Tibial nerve (tissue), 4 donors: ENCODE data around the gene TCIRG1. TPM values are rescaled to one million over a fixed set of nuclear protein-coding genes. Genes with fewer than 3 reads are reported as not detected.

Experiments
- DNase-seq, 2 donors: peaks; one replicate each; pipeline ENCODE4 v3.0.0-alpha.2; 2019; ENCODE audit warnings: low spot score in 2 of 2
- H3K27ac ChIP-seq, 4 donors: fragments of 200-600 bp; sonication (generic) in 3 of 4; one replicate each; pipeline ENCODE4 v1.5.1; 2017 to 2019; ENCODE audit warnings: mild to moderate bottlenecking in 1 of 4
- H3K27me3 ChIP-seq, 2 donors: fragments of 200-600 bp; sonication (generic) in 1 of 2; one replicate each; pipeline versions ENCODE4 v1.5.1 to v1.6.0; 2017 to 2019
- H3K36me3 ChIP-seq, 3 donors: fragments of 200-600 bp; sonication (generic); one replicate each; pipeline ENCODE4 v1.5.1; 2018 to 2019
- H3K4me1 ChIP-seq, 4 donors: fragments of 200-600 bp; sonication (generic) in 3 of 4; one replicate each; pipeline ENCODE4 v1.5.1; 2017 to 2019
- H3K4me3 ChIP-seq, 4 donors: fragments of 200-600 bp; sonication (generic) in 3 of 4; one replicate each; pipeline ENCODE4 v1.5.1; 2017 to 2019; ENCODE audit warnings: mild to moderate bottlenecking in 1 of 4, moderate library complexity in 1 of 4
- H3K9me3 ChIP-seq, 4 donors: fragments of 200-600 bp; sonication (generic) in 3 of 4; one replicate each; pipeline ENCODE4 v1.5.1; 2017 to 2019
- CTCF ChIP-seq, 5 experiments: fragments of 200-600 bp in 3 of 5; fragments of 450-650 bp in 2 of 5; sonication (generic) in 3 of 5; IDR thresholded peaks; one replicate each; pipeline ENCODE4 v1.5.1; 2016 to 2019; ENCODE audit warnings: antibody characterized with exemption in 5 of 5, mild to moderate bottlenecking in 3 of 5, moderate library complexity in 2 of 5
- EP300 ChIP-seq, 2 donors: sonication (generic); formaldehyde crosslinking; IDR thresholded peaks; one replicate each; pipeline ENCODE4 v1.6.1; 2017; ENCODE audit warnings: antibody characterized with exemption in 2 of 2, mild to moderate bottlenecking in 1 of 2
- POLR2A ChIP-seq, 2 donors: fragments of 450-650 bp; IDR thresholded peaks; one replicate each; pipeline ENCODE4 v1.6.1; 2017; ENCODE audit warnings: antibody characterized with exemption in 2 of 2, mild to moderate bottlenecking in 2 of 2, moderate library complexity in 2 of 2
- WGBS, 2 donors: methylation state at CpG; one replicate each; pipeline ENCODE4 v1.1.5; 2018; 5-methylcytosine and 5-hydroxymethylcytosine counted together
- total RNA-seq, 4 donors: library from RNA; depleted of rRNA; stranded (reverse); fragments of >200 nt; gene quantifications; one replicate each; pipeline ENCODE4 v1.1.0, GENCODE V29; 2016

TCIRG1 gene
- total RNA-seq, 4 donors from 2014 or later = 142 to 439 (median 183) TPM

GRCh38 chr11:68040957-68041591 lies 2.2 kb downstream of the TCIRG1 start:
- 66 to 80% methylated on average over 10 to 23 of the region's 23 CpGs for WGBS, 2 donors
- H3K36me3 ChIP-seq = peaks cover 0 to 54% (median 2%) of the 10 kb centered on the region in 3 donors
- TF ChIP-seq POLR2A (IDR thresholded peaks at IDR 0.05) = no peak
- no peak for TF ChIP-seq EP300 (IDR thresholded peaks at IDR 0.05)
- no peak for TF ChIP-seq CTCF (IDR thresholded peaks at IDR 0.05)
- peaks cover 0 to 74% (median 40%) of the 10 kb centered on the region in 4 donors for H3K4me1 ChIP-seq
- no peaks in the 10 kb centered on the region for H3K9me3 ChIP-seq
- H3K27me3 ChIP-seq = no peaks in the 10 kb centered on the region
- peak overlapping the region; percentile 57 to 95 (median 74) for H3K4me3 ChIP-seq
- H3K27ac ChIP-seq = peak overlapping the region; percentile 71 to 94 (median 94)
- DNase-seq = no peak

- H3K27ac ChIP-seq = peak overlapping the region in 3 of 4 donors; percentile 94
- no peaks in the 10 kb centered on the region for H3K27me3 ChIP-seq
- H3K9me3 ChIP-seq = no peaks in the 10 kb centered on the region
- 78 to 81% methylated on average over 12 of the region's 12 CpGs for WGBS, 2 donors
- TF ChIP-seq CTCF (IDR thresholded peaks at IDR 0.05) (no peak), POLR2A (IDR thresholded peaks at IDR 0.05) (no peak), EP300 (IDR thresholded peaks at IDR 0.05) (no peak)
- no peak overlapping the region for H3K4me3 ChIP-seq
- peaks cover 0 to 50% (median 2%) of the 10 kb centered on the region in 3 donors for H3K36me3 ChIP-seq
- DNase-seq = no peak
- H3K4me1 ChIP-seq = peaks cover 0 to 68% (median 39%) of the 10 kb centered on the region in 4 donors
These were observed 2.9 kb downstream of the TCIRG1 start for GRCh38 chr11:68041617-68042218.

GRCh38 chr11:68042219-68043028 lies 3.6 kb downstream of the TCIRG1 start:
- no peak for DNase-seq
- Histone ChIP-seq H3K4me3 (no peak overlapping the region), H3K36me3 (peaks cover 0 to 52% (median 2%) of the 10 kb centered on the region in 3 donors), H3K27ac (peak overlapping the region in 2 of 4 donors; percentile 94), H3K27me3 (no peaks in the 10 kb centered on the region), H3K4me1 (peaks cover 0 to 61% (median 34%) of the 10 kb centered on the region in 4 donors), H3K9me3 (no peaks in the 10 kb centered on the region)
- TF ChIP-seq EP300 (IDR thresholded peaks at IDR 0.05) = no peak
- TF ChIP-seq CTCF (IDR thresholded peaks at IDR 0.05) = no peak
- TF ChIP-seq POLR2A (IDR thresholded peaks at IDR 0.05) = no peak
- 72 to 100% methylated on average over 3 to 15 of the region's 27 CpGs for WGBS, 2 donors

- DNase-seq = no peak
- peak overlapping the region in 2 of 4 donors; percentile 16 to 72 for H3K27ac ChIP-seq
- no peak for TF ChIP-seq POLR2A (IDR thresholded peaks at IDR 0.05)
- TF ChIP-seq CTCF (IDR thresholded peaks at IDR 0.05) = no peak
- no peak for TF ChIP-seq EP300 (IDR thresholded peaks at IDR 0.05)
- H3K4me3 ChIP-seq = no peak overlapping the region
- H3K27me3 ChIP-seq = no peaks in the 10 kb centered on the region
- H3K36me3 ChIP-seq = peaks cover 0 to 57% (median 2%) of the 10 kb centered on the region in 3 donors
- H3K9me3 ChIP-seq = no peaks in the 10 kb centered on the region
- H3K4me1 ChIP-seq = peaks cover 0 to 55% (median 28%) of the 10 kb centered on the region in 4 donors
- WGBS, 2 donors = 59 to 75% methylated on average over 7 to 8 of the region's 8 CpGs
These were observed 4.2 kb downstream of the TCIRG1 start for GRCh38 chr11:68043029-68043348.
